H9 (cell line): ENCODE data around the gene ARID1B. TPM values are rescaled to one million over a fixed set of nuclear protein-coding genes. Genes with fewer than 3 reads are reported as not detected.

Source experiments
- DNase-seq: peaks from one replicate; pipeline ENCODE4 v3.0.0-alpha.2; 2017
- H2AFZ ChIP-seq: one replicate; pipeline ENCODE4 v1.6.1; 2013; ENCODE audit warnings: mild to moderate bottlenecking, low read length, control low read depth, moderate library complexity
- H2AK5ac ChIP-seq: 2 replicates; pipeline ENCODE4 v1.6.1; 2013; ENCODE audit warnings: low read length, control low read depth, mixed read lengths; ENCODE audit not compliant: insufficient read length
- H2BK120ac ChIP-seq: one replicate; pipeline ENCODE4 v1.6.1; 2013; ENCODE audit warnings: low read depth, mild to moderate bottlenecking, low read length, control low read depth, inconsistent platforms; ENCODE audit not compliant: poor library complexity, severe bottlenecking
- H2BK12ac ChIP-seq: 2 replicates; pipeline ENCODE4 v1.6.1; 2013; ENCODE audit warnings: low read length, control low read depth, mixed read lengths, low read depth; ENCODE audit not compliant: insufficient read length
- H2BK15ac ChIP-seq: 2 replicates; pipeline ENCODE4 v1.6.1; 2013; ENCODE audit warnings: low read depth, low read length, control low read depth
- H2BK20ac ChIP-seq: one replicate; pipeline ENCODE4 v1.6.1; 2013; ENCODE audit warnings: low read depth, mild to moderate bottlenecking, low read length, control low read depth, inconsistent platforms; ENCODE audit not compliant: poor library complexity, severe bottlenecking
- H2BK5ac ChIP-seq: 2 replicates; pipeline ENCODE4 v1.6.1; 2013; ENCODE audit warnings: low read length, control low read depth, mixed read lengths; ENCODE audit not compliant: insufficient read length
- H3K14ac ChIP-seq: 2 replicates; pipeline ENCODE4 v1.6.1; 2013; ENCODE audit warnings: low read length, control low read depth; ENCODE audit not compliant: insufficient read depth
- H3K18ac ChIP-seq: 2 replicates; pipeline ENCODE4 v1.6.1; 2013; ENCODE audit warnings: low read depth, mild to moderate bottlenecking, mixed read lengths, low read length, control low read depth; ENCODE audit not compliant: insufficient read length
- H3K23ac ChIP-seq: 2 replicates; pipeline ENCODE4 v1.6.1; 2013; ENCODE audit warnings: low read length, control low read depth, mixed read lengths, low read depth; ENCODE audit not compliant: insufficient read length
- H3K23me2 ChIP-seq: 2 replicates; pipeline ENCODE4 v1.6.1; 2013; ENCODE audit warnings: low read depth, mild to moderate bottlenecking, mixed read lengths, low read length, control low read depth; ENCODE audit not compliant: insufficient read length, poor library complexity, severe bottlenecking
- H3K27ac ChIP-seq: 2 replicates; pipeline ENCODE4 v1.5.1; 2013; ENCODE audit warnings: low read length, control low read depth, mixed read lengths, low read depth; ENCODE audit not compliant: insufficient read length
- H3K27me3 ChIP-seq: 2 replicates; pipeline ENCODE4 v1.6.1; 2013; ENCODE audit warnings: low read length, control low read depth, inconsistent platforms; ENCODE audit not compliant: insufficient read depth
- H3K4ac ChIP-seq: 2 replicates; pipeline ENCODE4 v1.6.1; 2013; ENCODE audit warnings: low read depth, mild to moderate bottlenecking, control low read depth, inconsistent platforms, low read length, moderate library complexity
- H3K4me1 ChIP-seq: 2 replicates; pipeline ENCODE4 v1.6.1; 2013; ENCODE audit warnings: low read length, control low read depth, inconsistent platforms; ENCODE audit not compliant: insufficient read depth
- H3K4me2 ChIP-seq: 2 replicates; pipeline ENCODE4 v1.6.1; 2013; ENCODE audit warnings: low read length, control low read depth, mixed read lengths; ENCODE audit not compliant: insufficient read length, insufficient read depth
- H3K56ac ChIP-seq: 2 replicates; pipeline ENCODE4 v1.6.1; 2013; ENCODE audit warnings: low read depth, mild to moderate bottlenecking, mixed read lengths, low read length, control low read depth; ENCODE audit not compliant: insufficient read length
- H3K79me1 ChIP-seq: 2 replicates; pipeline ENCODE4 v1.6.1; 2013; ENCODE audit warnings: low read depth, mild to moderate bottlenecking, moderate library complexity, low read length, control low read depth, inconsistent platforms; ENCODE audit not compliant: insufficient read depth, poor library complexity, severe bottlenecking
- H3K79me2 ChIP-seq: 2 replicates; pipeline ENCODE4 v1.6.1; 2013; ENCODE audit warnings: low read length, control low read depth, inconsistent platforms; ENCODE audit not compliant: insufficient read depth
- H3K9ac ChIP-seq: 2 replicates; pipeline ENCODE4 v1.6.1; 2013; ENCODE audit warnings: low read length, control low read depth, mixed read lengths; ENCODE audit not compliant: insufficient read length; ENCODE audit errors: extremely low read depth
- H3K9me3 ChIP-seq: one replicate; pipeline ENCODE4 v1.6.1; 2013; ENCODE audit warnings: low read depth, low read length, inconsistent platforms; ENCODE audit not compliant: control insufficient read depth
- H3T11ph ChIP-seq: one replicate; pipeline ENCODE4 v1.6.1; 2013; ENCODE audit warnings: mild to moderate bottlenecking, low read length, control low read depth, inconsistent platforms
- H4K20me1 ChIP-seq: one replicate; pipeline ENCODE4 v1.6.1; 2013; ENCODE audit not compliant: control insufficient read depth, insufficient read length, insufficient read depth
- H4K5ac ChIP-seq: 2 replicates; pipeline ENCODE4 v1.6.1; 2013; ENCODE audit warnings: low read depth, mild to moderate bottlenecking, mixed read lengths, low read length, control low read depth; ENCODE audit not compliant: insufficient read length
- H4K8ac ChIP-seq: replicated peaks from 2 replicates; pipeline ENCODE4 v1.6.1; 2013; ENCODE audit warnings: low read length, control low read depth, mixed read lengths, low read depth; ENCODE audit not compliant: insufficient read length
- H4K91ac ChIP-seq: 2 replicates; pipeline ENCODE4 v1.6.1; 2013; ENCODE audit warnings: low read depth, mild to moderate bottlenecking, moderate library complexity, mixed read lengths, low read length, control low read depth; ENCODE audit not compliant: insufficient read length
- H3K27ac Mint-ChIP-seq, 3 experiments: 2 replicates in 2 of 3; 3 replicates in 1 of 3; pipeline ENCODE4 v1.8.0; 2020 to 2021; ENCODE audit warnings: mixed read lengths in 3 of 3, mild to moderate bottlenecking in 1 of 3, moderate library complexity in 1 of 3
- H3K27me3 Mint-ChIP-seq: 2 replicates; pipeline ENCODE4 v1.8.0; 2021; ENCODE audit warnings: low read depth, mild to moderate bottlenecking, moderate library complexity, mixed read lengths
- H3K36me3 Mint-ChIP-seq, 3 experiments: 2 replicates in 2 of 3; 3 replicates in 1 of 3; pipeline ENCODE4 v1.8.0; 2020 to 2021; ENCODE audit warnings: low read depth in 3 of 3, mixed read lengths in 3 of 3; ENCODE audit not compliant: insufficient read depth in 1 of 3
- H3K4me1 Mint-ChIP-seq, 2 experiments: 2 replicates each; pipeline ENCODE4 v1.8.0; 2020; ENCODE audit warnings: mixed read lengths in 2 of 2
- H3K4me3 Mint-ChIP-seq, 2 experiments: 2 replicates in 1 of 2; 3 replicates in 1 of 2; pipeline ENCODE4 v1.8.0; 2020 to 2021; ENCODE audit warnings: mild to moderate bottlenecking in 2 of 2, mixed read lengths in 2 of 2, moderate library complexity in 1 of 2
- H3K9me3 Mint-ChIP-seq, 2 experiments: 2 replicates in 1 of 2; 3 replicates in 1 of 2; pipeline ENCODE4 v1.8.0; 2020; ENCODE audit warnings: mild to moderate bottlenecking in 2 of 2, mixed read lengths in 2 of 2, moderate library complexity in 1 of 2
- CTCF ChIP-seq: fragments of 200-600 bp; sonication (generic); conservative IDR thresholded peaks from 3 replicates; pipeline ENCODE4 v1.8.0; 2021; ENCODE audit warnings: antibody characterized with exemption, mild to moderate bottlenecking
- WGBS: extraction: QIAGEN DNeasy Blood & Tissue Kit; methylation state at CpG from one replicate; pipeline ENCODE4 v1.1.7; 2013; ENCODE audit warnings: missing lambda C conversion rate, low lambda C conversion rate, mixed read lengths; ENCODE audit not compliant: insufficient read length; ENCODE audit errors: extremely low coverage; 5-methylcytosine and 5-hydroxymethylcytosine counted together
- total RNA-seq: library from RNA; stranded (reverse); gene quantifications from 2 replicates; pipeline ENCODE4 v1.2.1, GENCODE V29; 2021

The ARID1B gene
- total RNA-seq, 1 experiment from 2014 or later = 88.2 TPM

GRCh38 chr6:157024745-157025144, 247.6 kb downstream of the ARID1B start:
- no CpG with 5 or more reads among the region's 3 CpGs for WGBS
- peaks cover 0 to 9% (median 7%) of the 10 kb centered on the region in 3 experiments; a peak in 5 of 7 replicates for H3K36me3 Mint-ChIP-seq
- Histone ChIP-seq H3K27ac (no peak overlapping the region), H2BK15ac (no peak overlapping the region), H2BK12ac (no peak overlapping the region), H4K8ac (no peak overlapping the region), H2BK120ac (no peak overlapping the region), H3K18ac (no peak overlapping the region), H4K91ac (no peak overlapping the region), H3K79me2 (peaks cover 14% of the 10 kb centered on the region; the same call in 1 of the 2 replicates), H3T11ph (no peak overlapping the region), H2BK20ac (no peak overlapping the region), H2AK5ac (no peak overlapping the region), H3K4me1 (peaks cover 1% of the 10 kb centered on the region; the same call in 1 of the 2 replicates), H2BK5ac (no peak overlapping the region), H3K14ac (no peak overlapping the region), H3K4me2 (no peak overlapping the region), H3K4ac (no peak overlapping the region), H3K23me2 (peaks cover 3% of the 10 kb centered on the region), H4K5ac (no peak overlapping the region), H3K79me1 (peaks cover 3% of the 10 kb centered on the region), H3K27me3 (no peaks in the 10 kb centered on the region), H3K9ac (no peak overlapping the region), H3K23ac (no peak overlapping the region), H4K20me1 (no peaks in the 10 kb centered on the region), H2AFZ (no peak overlapping the region), H3K9me3 (no peaks in the 10 kb centered on the region), H3K56ac (no peak overlapping the region)
- no peak for DNase-seq
- no peak for TF ChIP-seq CTCF
- H3K27me3 Mint-ChIP-seq = no peaks in the 10 kb centered on the region; the same call in 1 of the 2 replicates
- no peak overlapping the region for H3K4me3 Mint-ChIP-seq
- peaks cover 0 to 10% of the 10 kb centered on the region in 2 experiments; a peak in 2 of 5 replicates for H3K9me3 Mint-ChIP-seq
- H3K27ac Mint-ChIP-seq = no peak overlapping the region
- peaks cover 31% of the 10 kb centered on the region in 2 experiments for H3K4me1 Mint-ChIP-seq
